Small intestine (tissue), 7 donors: ENCODE measurements around the gene GRIA3. TPM values are rescaled to one million over a fixed set of nuclear protein-coding genes. Genes with fewer than 3 reads are reported as not detected.

Experiments
- DNase-seq, 2 donors: peaks; one replicate each; pipeline versions ENCODE4 v3.0.0 to v3.0.0-alpha.2; 2013
- FAIRE-seq: peaks from 2 replicates; lab custom pipeline; 2012; peaks lifted over from hg19 to GRCh38; lab: Jason Lieb, UNC
- H3K27ac ChIP-seq, 3 donors: one replicate each; pipeline ENCODE4 v1.5.1; 2013; ENCODE audit warnings: low read length in 2 of 3, mild to moderate bottlenecking in 2 of 3, control low read depth in 1 of 3, inconsistent platforms in 1 of 3, low read depth in 1 of 3, moderate library complexity in 1 of 3
- H3K27me3 ChIP-seq, 3 donors: one replicate each; pipeline ENCODE4 v1.6.1; 2013; ENCODE audit warnings: low read length in 3 of 3, inconsistent platforms in 1 of 3; ENCODE audit not compliant: control insufficient read depth in 3 of 3, insufficient read depth in 3 of 3
- H3K36me3 ChIP-seq, 3 donors: one replicate each; pipeline ENCODE4 v1.6.1; 2013; ENCODE audit warnings: low read length in 3 of 3, inconsistent platforms in 1 of 3, low read depth in 1 of 3, mild to moderate bottlenecking in 1 of 3, moderate library complexity in 1 of 3; ENCODE audit not compliant: control insufficient read depth in 3 of 3, insufficient read depth in 2 of 3
- H3K4me1 ChIP-seq, 3 donors: one replicate each; pipeline ENCODE4 v1.6.1; 2013; ENCODE audit warnings: low read length in 2 of 3, inconsistent platforms in 1 of 3, low read depth in 1 of 3, mild to moderate bottlenecking in 1 of 3, moderate library complexity in 1 of 3; ENCODE audit not compliant: control insufficient read depth in 3 of 3, insufficient read depth in 2 of 3
- H3K4me3 ChIP-seq, 3 donors: one replicate each; pipeline ENCODE4 v1.5.1; 2013; ENCODE audit warnings: low read length in 3 of 3, control low read depth in 1 of 3, inconsistent platforms in 1 of 3, low read depth in 1 of 3, mild to moderate bottlenecking in 1 of 3, moderate library complexity in 1 of 3
- H3K9me3 ChIP-seq, 2 donors: one replicate each; pipeline ENCODE4 v1.6.1; 2013; ENCODE audit warnings: low read depth in 1 of 2, low read length in 1 of 2; ENCODE audit not compliant: control insufficient read depth in 2 of 2, insufficient read depth in 1 of 2
- WGBS, 3 donors: extraction: QIAGEN DNeasy Blood & Tissue Kit; methylation state at CpG; one replicate each; pipeline ENCODE4 v1.1.7; 2013; 5-methylcytosine and 5-hydroxymethylcytosine counted together
- polyA plus RNA-seq, 4 donors: library from polyadenylated mRNA; stranded (reverse) in 3 of 4; unstranded in 1 of 4; fragments of 200-250 nt in 3 of 4; fragments of 120-200 nt in 1 of 4; gene quantifications; one replicate each; pipeline versions ENCODE4 v1.2.1 to v1.2.3, GENCODE V29; 2013
- donor health status: healthy with polysubstance abuse.
- donor health status: control.
- donor health status: control.
- donor health status: Bipolar disorder and iron deficiency.
- donor health status: healthy.

Gene GRIA3
- polyA plus RNA-seq, 4 donors = 0.22 to 1.0 (median 0.84) TPM; not detected in 1

- WGBS, 3 donors = 77 to 86% (median 78%) methylated on average over 4 of the region's 4 CpGs
- Histone ChIP-seq H3K27ac (no peak overlapping the region), H3K36me3 (no peaks in the 10 kb centered on the region), H3K9me3 (no peaks in the 10 kb centered on the region), H3K4me1 (no peaks in the 10 kb centered on the region), H3K27me3 (no peaks in the 10 kb centered on the region), H3K4me3 (no peak overlapping the region)
- DNase-seq (no peak), FAIRE-seq (no peak)
Measured at GRCh38 chrX:123202523-123202922, 18.4 kb downstream of the GRIA3 start.

- DNase-seq (no peak), FAIRE-seq (no peak)
- Histone ChIP-seq H3K9me3 (no peaks in the 10 kb centered on the region), H3K4me3 (no peak overlapping the region), H3K27me3 (no peaks in the 10 kb centered on the region), H3K27ac (no peak overlapping the region), H3K4me1 (no peaks in the 10 kb centered on the region), H3K36me3 (no peaks in the 10 kb centered on the region)
- 71 to 91% (median 89%) methylated on average over 3 of the region's 3 CpGs for WGBS, 3 donors
Measured at GRCh38 chrX:123203772-123204171, 19.7 kb downstream of the GRIA3 start.

DNA sequence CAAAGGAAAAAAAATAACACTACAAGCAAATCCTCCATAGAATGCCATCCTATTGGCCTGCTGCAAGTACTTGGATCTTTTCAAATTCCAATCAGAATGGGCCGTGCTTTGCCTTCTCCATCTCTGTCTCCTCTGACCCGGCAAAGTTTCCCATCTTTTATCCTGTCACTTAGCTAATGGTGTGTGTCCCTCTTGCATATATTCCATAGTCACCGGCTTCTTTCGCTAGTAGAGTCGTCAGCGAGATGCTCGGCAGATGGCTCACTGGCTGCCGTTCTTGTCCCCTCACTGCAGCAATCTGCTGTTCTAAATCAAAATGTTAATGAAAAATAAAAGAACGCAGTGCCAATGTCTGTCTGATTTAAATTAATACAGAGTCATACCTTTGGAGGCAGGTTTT is 22.1 kb downstream of the GRIA3 start:
- 78 to 91% (median 85%) methylated on average over 9 of the region's 9 CpGs for WGBS, 3 donors
- no peak for FAIRE-seq

GRCh38 chrX:123210252-123210651 is 26.2 kb downstream of the GRIA3 start:
- Histone ChIP-seq H3K36me3 (no peaks in the 10 kb centered on the region), H3K9me3 (no peaks in the 10 kb centered on the region), H3K27me3 (no peaks in the 10 kb centered on the region), H3K4me3 (no peak overlapping the region), H3K27ac (no peak overlapping the region), H3K4me1 (no peaks in the 10 kb centered on the region)
- no peak for FAIRE-seq
- DNase-seq = no peak

More for the DNA sequence above, 22.1 kb downstream of the GRIA3 start:
- Histone ChIP-seq H3K27me3 (no peaks in the 10 kb centered on the region), H3K36me3 (no peaks in the 10 kb centered on the region), H3K9me3 (no peaks in the 10 kb centered on the region), H3K27ac (no peak overlapping the region), H3K4me1 (no peaks in the 10 kb centered on the region), H3K4me3 (no peak overlapping the region)
- DNase-seq = no peak

DNA sequence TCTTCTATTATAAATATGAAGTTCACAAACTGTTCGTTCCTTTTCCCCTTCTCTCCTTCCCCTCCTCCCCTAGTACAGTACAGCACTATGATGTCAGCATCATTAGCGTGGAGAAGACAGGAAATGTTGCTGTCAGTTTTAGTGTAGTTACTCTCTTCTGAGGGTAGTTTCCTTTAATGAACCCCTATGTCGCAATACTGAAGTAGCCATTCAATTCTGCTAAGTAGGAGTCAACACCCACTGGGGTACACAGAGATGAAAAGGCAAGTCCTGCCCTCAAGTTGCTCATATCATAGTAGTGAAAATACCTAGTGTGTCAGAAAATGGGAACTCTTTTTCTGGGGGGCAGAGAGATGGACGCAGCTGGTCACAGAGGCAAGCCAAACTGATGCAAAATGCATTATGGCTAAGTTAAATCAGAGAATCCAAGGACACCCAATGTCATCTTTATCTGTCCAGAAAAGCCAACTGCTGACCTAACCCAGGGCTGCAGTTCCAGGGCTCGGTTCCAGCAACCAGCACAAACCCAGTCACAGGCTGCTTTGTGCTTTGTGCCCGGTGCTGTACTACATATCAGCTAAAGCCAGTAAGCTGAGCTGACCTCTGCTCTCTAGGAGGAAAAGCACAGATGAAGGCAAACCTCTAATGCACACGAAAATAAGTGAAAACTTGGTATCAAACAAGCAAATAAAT is 31.5 kb downstream of the GRIA3 start:
- H3K4me1 ChIP-seq = no peaks in the 10 kb centered on the region
- no peak for DNase-seq
- 48 to 59% (median 59%) methylated on average over 7 of the region's 7 CpGs for WGBS, 3 donors
- no peak overlapping the region for H3K27ac ChIP-seq
- H3K27me3 ChIP-seq = no peaks in the 10 kb centered on the region
- H3K36me3 ChIP-seq = no peaks in the 10 kb centered on the region
- no peak for FAIRE-seq
- H3K9me3 ChIP-seq = no peaks in the 10 kb centered on the region
- no peak overlapping the region for H3K4me3 ChIP-seq

DNA sequence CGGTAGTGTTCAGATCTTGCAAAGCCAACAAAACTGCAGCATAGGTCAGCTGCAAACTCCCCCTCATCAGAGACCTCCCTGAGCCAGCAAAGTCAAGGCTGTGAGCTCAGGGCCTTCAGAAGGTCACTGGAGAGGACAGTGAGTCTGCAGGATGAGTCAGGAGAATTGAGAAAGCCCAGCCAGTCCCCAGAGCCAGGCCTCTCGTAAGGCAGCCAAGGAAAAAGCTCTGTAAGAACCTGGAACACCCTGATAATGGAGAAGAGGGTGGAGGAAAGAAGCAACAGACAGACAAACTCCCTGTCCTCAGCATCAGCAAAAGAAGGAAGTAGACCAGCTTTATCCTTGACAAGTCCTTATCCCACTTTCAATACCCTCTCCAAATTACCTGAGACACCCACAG is 33.0 kb downstream of the GRIA3 start:
- Histone ChIP-seq H3K4me3 (no peak overlapping the region), H3K27me3 (no peaks in the 10 kb centered on the region), H3K36me3 (no peaks in the 10 kb centered on the region), H3K9me3 (no peaks in the 10 kb centered on the region), H3K4me1 (no peaks in the 10 kb centered on the region), H3K27ac (no peak overlapping the region)
- 60 to 67% (median 63%) methylated on average over 2 of the region's 2 CpGs for WGBS, 3 donors
- no peak for FAIRE-seq
- DNase-seq = no peak

DNA sequence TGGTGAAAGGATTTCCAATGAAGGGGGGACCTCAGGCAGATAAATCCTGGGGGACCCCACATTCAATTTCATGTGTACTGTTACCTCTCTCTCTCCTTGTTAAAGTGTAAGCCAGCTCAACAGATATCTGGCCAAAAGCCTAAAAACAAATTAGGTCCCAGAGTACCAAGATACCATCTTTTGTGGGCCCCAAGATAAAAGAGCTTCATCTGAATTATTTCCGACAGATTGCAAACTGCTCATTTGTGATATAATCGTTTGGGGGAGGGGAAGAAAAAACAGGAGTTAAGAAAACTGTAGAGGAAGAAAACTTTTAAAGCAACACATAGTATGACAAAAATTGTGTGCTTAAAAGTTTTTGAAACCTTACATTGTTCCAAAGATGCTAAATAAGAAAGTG is 33.6 kb downstream of the GRIA3 start:
- Histone ChIP-seq H3K36me3 (no peaks in the 10 kb centered on the region), H3K27me3 (no peaks in the 10 kb centered on the region), H3K4me1 (no peaks in the 10 kb centered on the region), H3K27ac (no peak overlapping the region), H3K9me3 (no peaks in the 10 kb centered on the region), H3K4me3 (no peak overlapping the region)
- DNase-seq = no peak
- FAIRE-seq = no peak
- 74 to 90% (median 84%) methylated on average over 2 of the region's 2 CpGs for WGBS, 3 donors

DNA sequence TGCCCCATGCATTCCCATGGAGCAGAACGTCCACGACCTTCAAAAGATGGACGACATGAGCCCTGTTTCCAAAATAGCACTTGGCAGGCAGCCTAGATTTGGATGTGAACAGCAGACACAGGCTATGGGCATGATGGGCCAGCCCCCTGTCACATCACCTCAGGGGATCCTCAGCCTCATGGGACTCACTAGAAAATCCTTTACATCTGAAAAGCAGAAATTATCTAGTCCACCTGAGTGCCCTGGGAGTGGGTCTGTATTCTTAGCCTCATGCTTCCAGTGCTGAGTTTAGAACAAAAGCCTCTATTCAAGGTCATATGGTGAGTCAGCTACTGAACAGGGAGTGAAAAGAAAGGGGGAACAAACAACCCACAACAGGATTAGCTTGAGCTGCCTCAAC is 35.8 kb downstream of the GRIA3 start:
- Histone ChIP-seq H3K4me3 (no peak overlapping the region), H3K4me1 (no peaks in the 10 kb centered on the region), H3K36me3 (no peaks in the 10 kb centered on the region), H3K9me3 (no peaks in the 10 kb centered on the region), H3K27ac (no peak overlapping the region), H3K27me3 (no peaks in the 10 kb centered on the region)
- 41 to 59% (median 50%) methylated on average over 3 of the region's 3 CpGs for WGBS, 3 donors
- no peak for FAIRE-seq
- DNase-seq = no peak

GRCh38 chrX:123222920-123223319 is 38.8 kb downstream of the GRIA3 start:
- FAIRE-seq = no peak

More at GRCh38 chrX:123222920-123223319, 38.8 kb downstream of the GRIA3 start:
- Histone ChIP-seq H3K36me3 (no peaks in the 10 kb centered on the region), H3K9me3 (no peaks in the 10 kb centered on the region), H3K27ac (no peak overlapping the region), H3K27me3 (no peaks in the 10 kb centered on the region), H3K4me1 (no peaks in the 10 kb centered on the region), H3K4me3 (no peak overlapping the region)
- no peak for DNase-seq
- WGBS, 3 donors = 60 to 82% (median 78%) methylated on average over 5 of the region's 5 CpGs
